ENCODE results near the gene DLG5. TPM values are rescaled to one million over a fixed set of nuclear protein-coding genes. Genes with fewer than 3 reads are reported as not detected.

The DLG5 gene
- total RNA-seq, 1 experiment from 2014 or later: 127 TPM

DNA sequence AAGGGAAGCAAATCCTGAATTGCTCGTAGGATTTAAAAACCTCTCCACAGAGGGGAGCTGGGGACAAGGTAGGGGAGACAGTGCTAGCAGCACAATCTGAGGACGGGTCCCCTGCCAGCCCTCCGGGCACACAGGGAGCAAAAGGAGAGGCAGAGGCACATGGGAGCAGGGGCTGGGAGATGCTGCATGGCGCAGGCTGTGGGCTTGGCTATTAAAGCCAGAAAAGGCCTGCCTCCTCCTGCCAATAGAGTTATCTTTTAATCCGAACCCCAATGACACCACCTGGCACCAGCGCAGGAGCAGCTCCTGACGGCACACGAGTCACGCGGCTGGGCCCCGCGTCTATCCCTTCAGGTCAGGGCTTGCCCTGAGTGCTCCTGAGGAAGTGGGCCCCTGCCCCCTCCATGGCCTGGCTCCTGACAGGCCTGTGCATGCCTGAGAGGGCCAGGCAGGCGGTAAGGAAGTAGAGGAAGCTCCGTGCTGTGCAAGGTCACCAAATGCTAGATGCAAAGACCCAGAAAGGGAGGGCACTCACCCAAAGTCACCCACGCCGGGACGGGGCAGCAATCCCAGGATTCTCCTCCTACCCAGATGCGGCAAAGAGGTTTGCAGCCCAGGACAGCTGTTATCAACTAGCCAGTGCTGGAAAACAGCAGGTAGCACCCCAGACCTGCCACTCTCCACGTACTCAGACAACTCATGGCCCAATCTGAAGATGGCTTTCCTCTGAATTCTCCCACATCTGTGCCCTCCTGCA is 28.1 kb downstream of the DLG5 start:
- ChIA-PET POLR2A (interaction anchor here (0.6 to 20.5 kb wide), 23 partner anchors 8 to 141 kb away, joined by 3 to 903 read pairs (median 5); partner anchors contain the start of gene DLG5), CTCF (interaction anchor here (0.6 to 1.7 kb wide), 8 partner anchors 15 to 107 kb away, joined by 3 to 6 read pairs (median 3); no protein-coding TSS in a partner anchor)
- Mint-ChIP-seq H3K27ac (ENCODE audit: low read depth, unreplicated experiment) (peak overlapping the region; percentile 87), H3K9me3 (ENCODE audit: unreplicated experiment) (no peaks in the 10 kb centered on the region), H3K27me3 (ENCODE audit: insufficient read depth, unreplicated experiment) (no peaks in the 10 kb centered on the region), H3K4me1 (ENCODE audit: insufficient read depth, unreplicated experiment) (peaks cover 57% of the 10 kb centered on the region), H3K4me3 (ENCODE audit: unreplicated experiment) (peak overlapping the region; percentile 75), H3K36me3 (ENCODE audit: insufficient read depth, unreplicated experiment) (peaks cover 52% of the 10 kb centered on the region)
- intact Hi-C loops (cut with micrococcal nuclease): loop anchor here (2.0 kb wide), 1 partner anchor 52 kb away; no protein-coding TSS in a partner anchor
- no peak for TF ChIP-seq CTCF (IDR thresholded peaks at IDR 0.05; ENCODE audit: unreplicated experiment)
- TSS peak; percentile 36 for BruUV-seq (replicated peaks)
- peak; percentile 97 for DNase-seq (ENCODE audit: unreplicated experiment)

DNA sequence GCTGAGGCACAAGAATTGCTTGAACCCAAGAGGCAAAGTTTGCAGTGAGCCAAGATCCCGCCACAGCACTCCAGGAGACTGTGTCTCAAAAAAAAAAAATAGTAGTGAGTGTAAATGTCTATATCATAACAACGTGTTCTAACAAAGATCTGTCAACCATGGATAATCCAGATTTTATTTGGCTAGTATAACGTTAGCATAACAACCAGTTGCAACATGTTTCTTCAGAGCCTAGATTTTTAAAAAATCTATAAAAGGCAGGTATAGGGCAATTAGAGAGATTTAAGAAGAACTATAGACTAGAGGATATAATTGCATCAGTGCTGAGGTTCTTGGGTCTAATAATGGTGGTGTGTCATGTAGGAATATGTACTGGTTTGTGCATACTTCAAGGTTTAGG is 30.5 kb downstream of the DLG5 start:
- ChIA-PET POLR2A (interaction anchor here (1.0 to 20.5 kb wide), 5 partner anchors 9 to 53 kb away, joined by 4 to 903 read pairs (median 6); no protein-coding TSS in a partner anchor), CTCF (interaction anchor here (1.0 kb wide), 1 partner anchor 134 kb away, joined by 4 read pairs; the partner anchor contains the start of gene POLR3A)
- Mint-ChIP-seq H3K27ac (ENCODE audit: low read depth, unreplicated experiment) (peak overlapping the region; percentile 88), H3K36me3 (ENCODE audit: insufficient read depth, unreplicated experiment) (peaks cover 51% of the 10 kb centered on the region), H3K4me3 (ENCODE audit: unreplicated experiment) (peak overlapping the region; percentile 75), H3K4me1 (ENCODE audit: insufficient read depth, unreplicated experiment) (peaks cover 67% of the 10 kb centered on the region), H3K9me3 (ENCODE audit: unreplicated experiment) (no peaks in the 10 kb centered on the region), H3K27me3 (ENCODE audit: insufficient read depth, unreplicated experiment) (no peaks in the 10 kb centered on the region)
- no peak for DNase-seq (ENCODE audit: unreplicated experiment)
- BruUV-seq (replicated peaks): no TSS peak
- TF ChIP-seq CTCF (IDR thresholded peaks at IDR 0.05; ENCODE audit: unreplicated experiment): no peak
- intact Hi-C loops (cut with micrococcal nuclease): no loop called here

GRCh38 chr10:77894058-77894457 is 32.5 kb downstream of the DLG5 start:
- Mint-ChIP-seq H3K27me3 (ENCODE audit: insufficient read depth, unreplicated experiment) (no peaks in the 10 kb centered on the region), H3K4me3 (ENCODE audit: unreplicated experiment) (peak overlapping the region; percentile 43), H3K27ac (ENCODE audit: low read depth, unreplicated experiment) (peak overlapping the region; percentile 73), H3K4me1 (ENCODE audit: insufficient read depth, unreplicated experiment) (peaks cover 73% of the 10 kb centered on the region), H3K36me3 (ENCODE audit: insufficient read depth, unreplicated experiment) (peaks cover 67% of the 10 kb centered on the region), H3K9me3 (ENCODE audit: unreplicated experiment) (no peaks in the 10 kb centered on the region)
- no peak for DNase-seq (ENCODE audit: unreplicated experiment)
- POLR2A ChIA-PET: interaction anchor here (0.7 to 20.5 kb wide), 3 partner anchors 27 to 56 kb away, joined by 4 to 903 read pairs (median 8); no protein-coding TSS in a partner anchor
- BruUV-seq (replicated peaks): no TSS peak
- intact Hi-C loops (cut with micrococcal nuclease): no loop called here
- CTCF ChIA-PET: interaction anchor here (0.7 to 1.3 kb wide), 3 partner anchors 23 to 47 kb away, joined by 4 to 6 read pairs (median 5); no protein-coding TSS in a partner anchor
- no peak for TF ChIP-seq CTCF (IDR thresholded peaks at IDR 0.05; ENCODE audit: unreplicated experiment)

DNA sequence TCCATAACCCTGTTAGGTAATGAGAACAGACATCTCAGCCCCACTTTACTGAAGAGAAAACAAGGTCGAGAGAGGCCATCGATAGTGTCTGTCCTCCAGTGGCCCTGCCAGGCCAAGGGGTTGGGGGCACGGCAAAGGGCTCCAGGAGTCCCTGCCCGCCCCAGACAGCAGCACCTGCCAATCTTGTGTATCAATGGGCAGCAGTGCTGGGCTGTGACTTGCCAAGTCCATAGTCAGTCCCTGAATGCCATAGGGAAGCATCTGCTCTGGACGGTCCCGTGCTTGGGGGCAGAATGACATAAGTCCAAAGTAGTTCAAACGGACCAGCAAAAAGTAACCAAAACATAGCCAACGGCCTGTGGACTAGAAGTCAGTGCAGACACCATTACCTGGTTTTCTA is 33.2 kb downstream of the DLG5 start:
- Mint-ChIP-seq H3K9me3 (ENCODE audit: unreplicated experiment) (no peaks in the 10 kb centered on the region), H3K36me3 (ENCODE audit: insufficient read depth, unreplicated experiment) (peaks cover 71% of the 10 kb centered on the region), H3K4me3 (ENCODE audit: unreplicated experiment) (peak overlapping the region; percentile 43), H3K4me1 (ENCODE audit: insufficient read depth, unreplicated experiment) (peaks cover 72% of the 10 kb centered on the region), H3K27ac (ENCODE audit: low read depth, unreplicated experiment) (peak overlapping the region; percentile 73), H3K27me3 (ENCODE audit: insufficient read depth, unreplicated experiment) (no peaks in the 10 kb centered on the region)
- BruUV-seq (replicated peaks): no TSS peak
- ChIA-PET CTCF (interaction anchor here (1.2 to 1.3 kb wide), 2 partner anchors 42 to 46 kb away, joined by 3 to 6 read pairs; no protein-coding TSS in a partner anchor), POLR2A (interaction anchor here (0.8 to 20.5 kb wide), 4 partner anchors 26 to 48 kb away, joined by 3 to 903 read pairs (median 6); no protein-coding TSS in a partner anchor)
- TF ChIP-seq CTCF (IDR thresholded peaks at IDR 0.05; ENCODE audit: unreplicated experiment): no peak
- intact Hi-C loops (cut with micrococcal nuclease): no loop called here
- no peak for DNase-seq (ENCODE audit: unreplicated experiment)

Data from MCF 10A (cell line).